ENCODE measurements around the gene LIN28B.

DNA sequence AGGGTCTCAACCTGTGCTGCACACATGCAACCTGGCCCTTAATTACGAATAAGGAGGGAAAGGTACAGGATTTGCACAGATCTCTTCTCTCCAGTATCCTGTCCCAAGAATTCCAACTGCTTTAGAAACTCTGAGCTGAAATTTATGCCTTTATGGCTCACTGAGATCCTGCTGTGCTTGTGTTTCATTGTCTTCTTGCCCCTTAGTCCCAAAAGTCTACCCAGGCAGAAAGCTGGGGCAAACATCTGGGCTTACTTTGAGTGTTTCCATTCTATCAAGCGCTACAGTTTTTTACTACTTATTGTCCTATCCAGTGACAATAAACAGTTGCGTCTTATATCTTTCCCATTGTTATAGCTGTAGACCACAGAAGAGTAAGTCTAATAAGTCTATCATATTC is 99.7 kb downstream of the LIN28B start:
- TF ChIP-seq POLR2A (IDR thresholded peaks at IDR 0.05), result no peak
- TF ChIP-seq, protein P1, sequence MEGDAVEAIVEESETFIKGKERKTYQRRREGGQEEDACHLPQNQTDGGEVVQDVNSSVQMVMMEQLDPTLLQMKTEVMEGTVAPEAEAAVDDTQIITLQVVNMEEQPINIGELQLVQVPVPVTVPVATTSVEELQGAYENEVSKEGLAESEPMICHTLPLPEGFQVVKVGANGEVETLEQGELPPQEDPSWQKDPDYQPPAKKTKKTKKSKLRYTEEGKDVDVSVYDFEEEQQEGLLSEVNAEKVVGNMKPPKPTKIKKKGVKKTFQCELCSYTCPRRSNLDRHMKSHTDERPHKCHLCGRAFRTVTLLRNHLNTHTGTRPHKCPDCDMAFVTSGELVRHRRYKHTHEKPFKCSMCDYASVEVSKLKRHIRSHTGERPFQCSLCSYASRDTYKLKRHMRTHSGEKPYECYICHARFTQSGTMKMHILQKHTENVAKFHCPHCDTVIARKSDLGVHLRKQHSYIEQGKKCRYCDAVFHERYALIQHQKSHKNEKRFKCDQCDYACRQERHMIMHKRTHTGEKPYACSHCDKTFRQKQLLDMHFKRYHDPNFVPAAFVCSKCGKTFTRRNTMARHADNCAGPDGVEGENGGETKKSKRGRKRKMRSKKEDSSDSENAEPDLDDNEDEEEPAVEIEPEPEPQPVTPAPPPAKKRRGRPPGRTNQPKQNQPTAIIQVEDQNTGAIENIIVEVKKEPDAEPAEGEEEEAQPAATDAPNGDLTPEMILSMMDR (IDR thresholded peaks at IDR 0.05), result no peak
